Measurements from ENCODE around the gene GMDS. TPM values are rescaled to one million over a fixed set of nuclear protein-coding genes. Genes with fewer than 3 reads are reported as not detected.

GMDS gene
- total RNA-seq, 1 donor from 2014 or later, result 31.4 TPM

- DNase-seq (ENCODE audit: low spot score), result no peak
- peak; percentile 12 for ATAC-seq
- intact Hi-C loops (cut with DNase I), result no loop called here
Measured at GRCh38 chr6:1618311-1619097, 626.9 kb downstream of the GMDS start.

- DNase-seq (ENCODE audit: low spot score), result no peak
- ATAC-seq, result peak; percentile 65
- intact Hi-C loops (cut with DNase I), result no loop called here
Measured at GRCh38 chr6:1617466-1618310, 627.7 kb downstream of the GMDS start.

GRCh38 chr6:1616701-1617463 is 628.5 kb downstream of the GMDS start:
- intact Hi-C loops (cut with DNase I), result no loop called here
- DNase-seq (ENCODE audit: low spot score) (no peak), ATAC-seq (no peak)

- no peak for ATAC-seq
- intact Hi-C loops (cut with DNase I), result no loop called here
- no peak for DNase-seq (ENCODE audit: low spot score)
Measured at GRCh38 chr6:1615853-1616420, 629.5 kb downstream of the GMDS start.

- no peak for ATAC-seq
- no peak for DNase-seq (ENCODE audit: low spot score)
- intact Hi-C loops (cut with DNase I), result no loop called here
Measured at GRCh38 chr6:1615151-1615852, 630.1 kb downstream of the GMDS start.

- intact Hi-C loops (cut with DNase I), result loop anchor here (5.0 kb wide), 1 partner anchor 488 kb away; no protein-coding TSS in a partner anchor
- ATAC-seq (no peak), DNase-seq (ENCODE audit: low spot score) (no peak)
Measured at GRCh38 chr6:1614448-1615150, 630.8 kb downstream of the GMDS start.

GRCh38 chr6:1613688-1614447 is 631.5 kb downstream of the GMDS start:
- DNase-seq (ENCODE audit: low spot score) (no peak), ATAC-seq (no peak)
- intact Hi-C loops (cut with DNase I), result loop anchor here (5.0 kb wide), 1 partner anchor 488 kb away; no protein-coding TSS in a partner anchor

GRCh38 chr6:1613346-1613687 is 632.1 kb downstream of the GMDS start:
- DNase-seq (ENCODE audit: low spot score), result no peak
- no peak for ATAC-seq
- intact Hi-C loops (cut with DNase I), result loop anchor here (5.0 kb wide), 1 partner anchor 489 kb away; no protein-coding TSS in a partner anchor

- DNase-seq (ENCODE audit: low spot score), result no peak
Measured at GRCh38 chr6:1612974-1613306, 632.5 kb downstream of the GMDS start.

GRCh38 chr6:1612299-1612973 is 633.0 kb downstream of the GMDS start:
- intact Hi-C loops (cut with DNase I), result loop anchor here (5.0 kb wide), 1 partner anchor 490 kb away; no protein-coding TSS in a partner anchor
- DNase-seq (ENCODE audit: low spot score) (no peak), ATAC-seq (no peak)

More at GRCh38 chr6:1612974-1613306, 632.5 kb downstream of the GMDS start:
- no peak for ATAC-seq
- intact Hi-C loops (cut with DNase I), result loop anchor here (5.0 kb wide), 1 partner anchor 489 kb away; no protein-coding TSS in a partner anchor

GRCh38 chr6:1611572-1612298 is 633.7 kb downstream of the GMDS start:
- DNase-seq (ENCODE audit: low spot score) (no peak), ATAC-seq (no peak)
- intact Hi-C loops (cut with DNase I), result loop anchor here (2.0 to 5.0 kb wide), 2 partner anchors 13 to 491 kb away; no protein-coding TSS in a partner anchor

GRCh38 chr6:1611322-1611571 is 634.2 kb downstream of the GMDS start:
- intact Hi-C loops (cut with DNase I), result loop anchor here (2.0 to 5.0 kb wide), 2 partner anchors 14 to 491 kb away; no protein-coding TSS in a partner anchor
- ATAC-seq (no peak), DNase-seq (ENCODE audit: low spot score) (no peak)

- DNase-seq (ENCODE audit: low spot score), result no peak
- intact Hi-C loops (cut with DNase I), result loop anchor here (2.0 to 5.0 kb wide), 2 partner anchors 14 to 492 kb away; no protein-coding TSS in a partner anchor
- ATAC-seq, result no peak
Measured at GRCh38 chr6:1610497-1611321, 634.7 kb downstream of the GMDS start.

- intact Hi-C loops (cut with DNase I), result loop anchor here (2.0 to 5.0 kb wide), 2 partner anchors 15 to 492 kb away; no protein-coding TSS in a partner anchor
- peak; percentile 95 for DNase-seq (ENCODE audit: low spot score)
- peak; percentile 92 for ATAC-seq
Measured at GRCh38 chr6:1609648-1610496, 635.5 kb downstream of the GMDS start, which contains the start of gene FOXC1. TSS of gene FOXC1 (plus strand) at chr6:1609915. CDS start at chr6:1610446, 531 bp downstream.
